Measurements from ENCODE around the gene LRRC1. TPM values are rescaled to one million over a fixed set of nuclear protein-coding genes. Genes with fewer than 3 reads are reported as not detected.

LRRC1 gene
- total RNA-seq, 1 donor from 2014 or later: 36.2 TPM

- Mint-ChIP-seq H3K27ac (peak overlapping the region; percentile 27), H3K27me3 (no peaks in the 10 kb centered on the region)
Measured at GRCh38 chr6:53924821-53925422, 130.1 kb downstream of the LRRC1 start.

GRCh38 chr6:53925891-53926290 is 131.1 kb downstream of the LRRC1 start:
- Mint-ChIP-seq H3K27ac (no peak overlapping the region), H3K4me1 (ENCODE audit: low read depth) (peaks cover 6% of the 10 kb centered on the region), H3K36me3 (ENCODE audit: insufficient read depth) (peaks cover 23% of the 10 kb centered on the region), H3K27me3 (no peaks in the 10 kb centered on the region), H3K4me3 (ENCODE audit: low read depth) (no peak overlapping the region), H3K9me3 (ENCODE audit: low read depth) (no peaks in the 10 kb centered on the region)
- no peak for DNase-seq (ENCODE audit: low spot score, unreplicated experiment)
- no peak for TF ChIP-seq CTCF (IDR thresholded peaks at IDR 0.05; ENCODE audit: unreplicated experiment)

More at GRCh38 chr6:53924821-53925422, 130.1 kb downstream of the LRRC1 start:
- no peaks in the 10 kb centered on the region for H3K9me3 Mint-ChIP-seq (ENCODE audit: low read depth)
- peaks cover 6% of the 10 kb centered on the region for H3K4me1 Mint-ChIP-seq (ENCODE audit: low read depth)
- H3K36me3 Mint-ChIP-seq (ENCODE audit: insufficient read depth): peaks cover 24% of the 10 kb centered on the region
- no peak for TF ChIP-seq CTCF (IDR thresholded peaks at IDR 0.05; ENCODE audit: unreplicated experiment)
- H3K4me3 Mint-ChIP-seq (ENCODE audit: low read depth): no peak overlapping the region
- DNase-seq (ENCODE audit: low spot score, unreplicated experiment): no peak

GRCh38 chr6:53926505-53926904 is 131.7 kb downstream of the LRRC1 start:
- Mint-ChIP-seq H3K36me3 (ENCODE audit: insufficient read depth) (peaks cover 19% of the 10 kb centered on the region), H3K9me3 (ENCODE audit: low read depth) (no peaks in the 10 kb centered on the region), H3K27me3 (no peaks in the 10 kb centered on the region), H3K27ac (no peak overlapping the region), H3K4me3 (ENCODE audit: low read depth) (no peak overlapping the region), H3K4me1 (ENCODE audit: low read depth) (peaks cover 6% of the 10 kb centered on the region)
- no peak for TF ChIP-seq CTCF (IDR thresholded peaks at IDR 0.05; ENCODE audit: unreplicated experiment)
- no peak for DNase-seq (ENCODE audit: low spot score, unreplicated experiment)

GRCh38 chr6:53928641-53929040 is 133.8 kb downstream of the LRRC1 start:
- Mint-ChIP-seq H3K27me3 (no peaks in the 10 kb centered on the region), H3K4me3 (ENCODE audit: low read depth) (no peak overlapping the region), H3K36me3 (ENCODE audit: insufficient read depth) (peaks cover 13% of the 10 kb centered on the region), H3K4me1 (ENCODE audit: low read depth) (peaks cover 8% of the 10 kb centered on the region), H3K9me3 (ENCODE audit: low read depth) (no peaks in the 10 kb centered on the region), H3K27ac (no peak overlapping the region)
- DNase-seq (ENCODE audit: low spot score, unreplicated experiment): no peak
- no peak for TF ChIP-seq CTCF (IDR thresholded peaks at IDR 0.05; ENCODE audit: unreplicated experiment)

- H3K27ac Mint-ChIP-seq: no peak overlapping the region
- no peaks in the 10 kb centered on the region for H3K27me3 Mint-ChIP-seq
- H3K36me3 Mint-ChIP-seq (ENCODE audit: insufficient read depth): peaks cover 13% of the 10 kb centered on the region
- H3K9me3 Mint-ChIP-seq (ENCODE audit: low read depth): no peaks in the 10 kb centered on the region
- no peak for DNase-seq (ENCODE audit: low spot score, unreplicated experiment)
- H3K4me3 Mint-ChIP-seq (ENCODE audit: low read depth): no peak overlapping the region
- peaks cover 10% of the 10 kb centered on the region for H3K4me1 Mint-ChIP-seq (ENCODE audit: low read depth)
- TF ChIP-seq CTCF (IDR thresholded peaks at IDR 0.05; ENCODE audit: unreplicated experiment): no peak
Measured at GRCh38 chr6:53929041-53929820, 134.4 kb downstream of the LRRC1 start.

Measured in progenitor cell of endocrine pancreas (in vitro differentiated cells).